GM19193 (cell line): ENCODE measurements around the gene SLC35F3.

Experiments
- POLR2A ChIP-seq: IDR thresholded peaks from 4 replicates; pipeline ENCODE4 v1.6.1; 2011; ENCODE audit not compliant: insufficient read depth, insufficient read length; ENCODE audit errors: extremely low read depth

SLC35F3 gene

DNA sequence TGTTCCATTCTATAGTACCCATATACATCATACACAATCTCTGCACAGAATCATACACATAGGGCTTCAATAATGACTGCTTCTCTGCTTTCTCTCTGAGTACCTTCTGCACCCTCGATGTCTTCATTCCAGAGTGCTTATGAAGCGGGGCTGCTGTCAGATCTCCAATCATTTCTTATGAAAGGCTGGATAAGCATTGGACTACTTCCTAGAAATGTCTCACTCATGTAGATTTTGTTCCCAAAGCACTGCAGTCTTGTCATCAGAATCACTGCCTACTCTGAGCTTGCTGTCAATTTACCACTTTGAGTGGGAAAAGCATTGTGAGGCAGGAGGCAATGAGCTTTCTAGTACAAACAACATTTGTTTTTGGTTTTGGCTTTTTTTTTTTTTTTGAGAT is 179.0 kb downstream of the SLC35F3 start:
- TF ChIP-seq POLR2A, result no peak

DNA sequence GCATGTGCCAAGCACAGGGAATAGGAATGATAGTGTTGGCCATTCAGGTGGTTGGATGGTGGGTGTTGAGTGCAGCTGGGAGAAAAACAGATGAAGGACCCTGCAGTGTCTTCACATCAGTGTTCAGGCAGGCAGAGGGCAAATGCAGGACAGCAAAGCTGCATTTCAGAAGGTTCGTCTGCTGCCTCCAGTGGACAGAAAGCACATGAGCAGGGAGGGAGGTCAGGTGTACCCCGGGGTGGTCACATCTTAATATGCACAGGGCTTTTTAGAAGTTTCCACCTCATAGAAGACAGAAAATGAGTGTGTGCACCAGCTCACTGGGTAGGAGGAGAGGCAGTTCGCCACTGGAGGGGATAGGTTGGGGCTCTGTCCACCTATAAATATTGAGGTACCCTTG is 184.9 kb downstream of the SLC35F3 start:
- TF ChIP-seq POLR2A, result no peak

DNA sequence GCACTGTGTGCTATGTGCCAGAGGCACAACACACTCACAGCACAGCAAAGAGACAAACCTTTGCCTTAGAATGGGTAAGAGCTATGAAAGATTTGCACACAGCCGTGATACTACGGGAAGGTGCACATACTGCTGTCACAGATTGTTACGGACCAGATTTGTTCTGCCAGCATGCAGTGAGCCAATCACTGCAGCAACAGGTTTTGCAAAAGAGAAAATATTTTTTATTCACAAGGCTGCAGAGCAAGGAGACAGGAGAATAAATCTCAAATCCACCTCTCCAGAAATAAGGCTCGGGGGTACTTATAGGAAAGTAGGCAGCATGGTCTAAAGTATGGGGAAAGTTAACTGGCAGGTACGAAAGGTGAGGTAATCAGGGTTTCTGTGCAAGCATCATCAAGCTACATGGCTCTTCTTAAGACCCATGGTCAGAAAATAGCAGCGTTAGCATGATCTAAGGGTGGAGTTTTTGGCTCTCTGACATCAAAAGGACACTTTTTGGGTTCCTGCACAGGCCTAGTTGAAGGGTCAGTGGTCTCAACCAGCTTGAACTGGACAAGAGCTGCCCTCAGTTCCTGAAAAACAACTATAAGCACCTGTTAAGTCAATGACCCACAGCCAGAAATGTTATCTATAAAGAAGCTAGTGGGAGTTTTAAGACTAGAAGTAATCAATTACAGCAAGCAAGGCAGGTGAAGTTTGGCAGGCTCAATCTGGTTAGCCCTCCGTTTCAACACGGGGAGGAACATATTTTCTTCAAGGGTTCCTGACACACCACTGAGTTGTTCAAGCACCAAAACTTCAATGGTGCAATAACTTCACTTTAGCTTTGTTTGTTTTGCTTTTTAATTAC is 186.0 kb downstream of the SLC35F3 start:
- TF ChIP-seq POLR2A, result no peak

DNA sequence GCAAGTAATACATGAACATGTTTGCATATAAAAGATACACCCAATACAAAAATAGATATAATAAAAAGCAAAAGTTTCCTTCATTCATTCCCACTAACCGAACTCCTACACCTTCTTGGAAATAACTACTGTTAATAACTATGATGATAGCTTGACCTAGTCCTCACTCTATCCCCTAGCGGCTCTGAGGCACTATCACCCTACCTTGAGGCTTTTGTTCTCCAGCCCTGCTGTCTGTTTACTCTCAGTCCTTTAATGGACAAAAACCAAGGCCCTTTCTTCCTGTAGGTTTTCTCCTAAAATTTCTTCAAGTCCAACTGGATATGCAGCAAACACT is 186.6 kb downstream of the SLC35F3 start:
- no peak for TF ChIP-seq POLR2A

DNA sequence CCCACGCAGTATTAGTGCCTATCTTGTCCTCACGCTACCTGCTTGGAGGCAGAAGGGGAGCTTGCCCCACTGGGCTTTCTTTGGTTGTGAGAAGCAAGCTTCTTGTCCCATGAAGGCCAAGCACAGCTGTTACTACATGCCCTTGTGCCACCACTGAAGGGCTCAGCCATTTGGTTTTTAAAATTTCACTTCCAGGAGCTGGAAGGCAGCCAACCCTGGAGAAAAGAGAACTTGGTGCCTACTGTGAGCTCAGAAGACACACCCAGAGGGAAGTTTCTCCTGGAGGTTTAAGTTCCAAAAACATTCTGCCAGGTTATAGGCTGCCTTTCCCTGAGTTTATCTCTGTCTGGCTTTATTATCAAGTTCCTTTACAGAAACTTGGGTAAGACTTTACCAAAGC is 187.4 kb downstream of the SLC35F3 start:
- TF ChIP-seq POLR2A, result no peak

DNA sequence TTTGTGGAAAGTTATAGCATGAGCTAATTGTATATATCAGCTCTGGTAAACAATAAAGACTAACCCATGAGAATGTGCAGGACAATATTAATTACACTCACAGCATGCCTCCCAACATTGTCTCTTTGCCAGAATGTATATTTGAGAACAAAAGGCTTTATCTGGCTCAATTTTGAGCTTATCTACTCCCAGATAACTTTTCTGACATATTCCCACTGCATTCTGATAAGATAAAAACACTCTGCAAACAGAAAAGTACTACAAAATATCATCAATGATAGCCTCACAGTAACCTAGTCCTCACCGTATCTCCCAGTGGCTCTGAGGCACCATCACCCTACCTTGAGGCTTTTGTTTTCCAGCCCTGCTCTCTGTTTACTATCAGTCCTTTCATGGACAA is 188.6 kb downstream of the SLC35F3 start:
- no peak for TF ChIP-seq POLR2A

DNA sequence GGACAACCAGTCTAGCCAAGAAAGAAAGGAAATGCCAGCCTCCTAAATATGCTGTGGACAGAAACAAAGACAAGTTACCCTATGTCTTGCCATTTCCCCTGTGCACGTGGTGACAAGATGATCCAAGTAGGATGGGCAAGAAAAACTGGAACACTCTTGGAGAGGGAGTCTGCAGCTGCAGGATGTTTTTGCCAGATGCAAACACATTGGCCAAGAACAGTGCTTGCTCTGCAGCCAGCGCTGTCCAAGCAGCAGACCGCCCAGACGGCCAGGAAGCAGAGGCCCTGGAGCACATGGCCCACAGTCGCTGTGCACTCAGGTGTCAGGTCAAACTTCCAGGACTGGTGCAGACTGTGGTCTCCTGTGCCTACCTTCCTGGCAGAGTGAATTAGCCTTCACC is 189.3 kb downstream of the SLC35F3 start:
- no peak for TF ChIP-seq POLR2A

DNA sequence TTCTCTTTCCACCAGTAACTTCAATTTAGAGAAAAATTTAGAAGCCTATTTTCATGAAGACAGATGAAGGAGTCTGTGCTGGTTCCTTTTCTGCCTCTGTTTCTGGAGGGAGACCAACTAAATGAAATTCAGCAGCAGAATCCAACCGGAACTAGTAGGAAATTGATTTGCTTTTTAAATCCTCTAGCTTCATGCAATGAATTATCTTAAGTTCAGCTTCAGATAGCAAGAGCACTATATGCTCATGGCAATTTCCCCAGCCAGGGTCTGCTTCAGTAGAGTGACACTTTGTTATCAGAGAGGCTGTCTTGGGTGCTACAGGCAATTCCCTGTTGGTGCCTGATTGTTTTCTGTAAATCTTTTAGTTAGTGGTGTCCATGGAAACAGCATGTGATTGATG is 189.7 kb downstream of the SLC35F3 start:
- TF ChIP-seq POLR2A, result no peak

DNA sequence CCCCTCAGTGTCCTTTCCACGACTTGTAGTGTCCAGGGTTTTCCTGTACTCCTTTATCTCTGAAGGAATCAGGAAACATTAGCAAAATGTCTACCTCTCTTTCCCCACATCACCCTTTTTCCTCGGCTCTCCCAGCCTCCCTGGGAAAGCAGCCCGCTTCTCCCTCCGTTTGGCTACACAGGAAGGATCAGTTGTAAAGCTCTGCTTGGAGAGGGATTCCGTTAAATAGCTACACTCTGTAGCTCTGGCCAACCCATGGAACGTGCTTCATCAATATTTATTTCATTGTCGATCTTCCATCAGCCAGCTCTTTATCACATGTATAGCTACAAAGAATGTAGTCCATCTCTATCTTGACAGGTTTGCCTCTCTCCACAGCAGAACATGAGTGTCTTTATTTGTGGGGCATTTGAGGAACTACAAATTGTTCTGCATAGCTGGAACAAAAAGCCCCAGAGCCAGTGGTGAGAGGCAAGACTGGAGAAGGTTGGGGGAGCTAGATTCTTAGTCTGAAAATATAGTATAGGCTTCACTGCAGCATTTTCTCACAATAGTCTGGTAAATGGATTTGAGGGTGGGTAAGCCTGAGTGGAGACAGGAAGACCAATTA is 191.8 kb downstream of the SLC35F3 start:
- no peak for TF ChIP-seq POLR2A

DNA sequence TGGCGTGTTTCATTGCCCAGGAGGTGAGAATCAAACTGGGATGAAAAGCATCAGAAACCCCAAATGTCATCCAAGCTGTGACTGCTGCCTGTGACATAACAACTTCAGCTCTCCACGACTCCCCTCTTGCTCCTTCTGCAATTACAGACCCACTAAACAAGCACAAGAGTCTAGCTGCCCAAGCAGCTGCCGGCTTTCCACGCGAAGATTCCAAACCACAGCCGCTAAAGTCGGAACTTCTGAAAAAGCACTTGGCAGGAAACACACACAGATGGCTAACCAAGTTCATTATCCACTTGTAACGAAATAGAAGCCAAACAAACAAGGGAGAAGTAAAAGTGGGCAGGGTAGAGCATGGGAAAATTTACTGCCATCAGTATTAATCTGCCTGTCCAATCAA is 198.1 kb downstream of the SLC35F3 start:
- no peak for TF ChIP-seq POLR2A

DNA sequence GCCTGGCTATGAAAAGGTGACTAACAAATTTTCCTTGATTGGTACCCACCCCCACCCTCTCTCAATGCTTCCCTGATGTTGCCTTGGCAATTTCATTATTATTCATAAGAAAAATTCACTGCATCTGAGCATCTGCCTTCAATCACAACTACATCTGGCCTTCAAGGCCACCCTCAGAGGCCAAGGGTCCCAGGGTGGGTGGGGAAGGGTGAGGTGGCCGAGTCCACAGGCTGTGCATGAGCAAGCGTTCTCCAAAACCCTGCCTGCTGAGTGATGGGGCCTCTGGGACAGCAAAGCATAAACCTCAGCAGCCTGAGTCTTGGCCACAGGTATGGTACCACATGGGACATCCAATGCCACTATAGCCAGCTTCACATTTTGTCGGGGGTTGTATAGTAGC is 198.7 kb downstream of the SLC35F3 start:
- TF ChIP-seq POLR2A, result no peak

DNA sequence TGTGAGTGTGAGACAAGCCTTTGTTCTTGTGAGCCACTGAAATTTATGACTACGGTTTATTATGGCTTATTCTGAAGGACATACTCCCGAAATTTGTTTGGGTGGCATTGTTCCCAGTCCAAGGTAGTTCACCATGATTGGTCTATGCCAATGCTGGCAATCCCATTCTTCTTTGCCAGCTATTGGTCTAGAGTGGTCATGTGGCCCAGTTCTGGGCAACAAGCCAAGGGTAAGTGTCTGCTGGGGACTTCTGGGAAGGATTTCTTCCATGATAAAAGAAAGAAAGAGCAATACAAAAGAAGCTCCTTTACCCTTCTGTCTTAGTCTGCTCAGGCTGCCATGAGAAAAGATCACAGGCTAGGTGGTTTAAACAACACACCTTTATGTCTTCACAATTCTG is 201.6 kb downstream of the SLC35F3 start:
- TF ChIP-seq POLR2A, result no peak

DNA sequence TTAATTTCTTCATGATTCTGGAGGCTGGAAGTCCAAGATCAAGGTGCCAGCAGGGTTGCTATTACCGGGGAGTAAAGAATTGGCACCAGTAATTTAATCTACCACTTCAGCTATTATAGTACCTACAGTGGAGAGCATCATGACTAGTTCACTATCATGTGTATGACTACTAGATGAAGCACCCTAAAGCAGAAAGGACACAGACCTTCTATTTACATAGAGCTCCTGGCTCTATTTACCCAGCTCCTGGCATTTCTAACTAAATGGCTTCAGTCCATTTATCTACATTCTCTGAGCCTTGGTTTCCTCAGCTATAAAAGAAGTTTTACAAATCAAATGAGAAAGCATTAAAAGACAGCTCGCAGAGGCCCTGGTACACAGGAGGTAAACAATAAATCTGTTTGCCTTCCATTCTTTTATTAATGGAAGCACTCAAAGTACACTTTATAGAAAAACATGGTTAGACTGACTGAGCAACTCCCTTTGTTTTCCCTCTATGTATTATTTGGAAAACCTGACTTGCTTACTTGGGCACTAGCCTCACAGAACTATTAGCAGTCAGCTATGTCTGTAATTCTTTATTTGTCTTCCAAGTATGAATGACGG is 203.0 kb downstream of the SLC35F3 start:
- TF ChIP-seq POLR2A, result no peak

DNA sequence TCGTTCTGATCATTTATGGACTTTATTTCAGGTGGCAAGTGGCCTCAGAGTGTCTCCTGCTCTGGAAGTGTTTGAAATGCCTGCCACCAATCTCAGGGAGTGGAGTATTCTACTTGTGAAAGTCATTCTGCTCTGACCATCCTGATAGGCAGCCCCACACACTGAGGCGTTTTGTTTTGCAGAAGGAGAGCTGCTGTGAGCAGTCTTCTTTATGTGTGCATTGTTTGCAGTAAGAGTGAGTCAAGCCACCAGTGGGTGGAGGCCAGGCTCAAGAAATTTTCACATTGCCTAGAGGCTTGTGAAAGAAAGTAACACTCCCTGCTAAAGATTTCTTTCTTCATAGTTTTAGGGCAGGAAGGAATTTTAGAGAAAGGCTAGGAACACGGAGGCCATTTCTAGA is 204.4 kb downstream of the SLC35F3 start:
- TF ChIP-seq POLR2A, result no peak

DNA sequence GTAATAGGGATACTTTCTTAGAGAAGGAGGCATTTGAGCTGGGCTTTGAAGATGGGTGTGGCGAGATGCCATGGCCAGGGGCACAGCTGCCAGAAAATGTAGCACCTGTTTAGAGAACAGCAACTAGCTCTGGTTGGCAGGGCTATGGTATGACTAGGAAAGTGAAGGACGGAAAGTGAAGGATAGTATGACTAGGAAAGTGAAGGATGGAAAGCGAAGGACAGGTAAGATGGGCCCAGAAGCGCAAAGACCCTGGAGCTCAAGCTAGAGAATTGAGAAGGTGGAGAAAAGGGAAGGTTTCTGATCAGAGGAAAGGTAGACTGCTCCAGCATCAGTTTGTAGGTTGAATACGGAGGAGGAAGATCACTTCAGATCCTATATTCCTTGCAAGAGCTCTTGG is 205.4 kb downstream of the SLC35F3 start:
- no peak for TF ChIP-seq POLR2A
